ENCODE measurements around the gene FAM110D. TPM values are rescaled to one million over a fixed set of nuclear protein-coding genes. Genes with fewer than 3 reads are reported as not detected.

Gene FAM110D
- total and polyA plus RNA-seq, 10 of the 15 experiments (the other 5 are each of a cell fraction or from before 2014, with no cell fraction given), result 0.06 TPM; not detected in 9

DNA sequence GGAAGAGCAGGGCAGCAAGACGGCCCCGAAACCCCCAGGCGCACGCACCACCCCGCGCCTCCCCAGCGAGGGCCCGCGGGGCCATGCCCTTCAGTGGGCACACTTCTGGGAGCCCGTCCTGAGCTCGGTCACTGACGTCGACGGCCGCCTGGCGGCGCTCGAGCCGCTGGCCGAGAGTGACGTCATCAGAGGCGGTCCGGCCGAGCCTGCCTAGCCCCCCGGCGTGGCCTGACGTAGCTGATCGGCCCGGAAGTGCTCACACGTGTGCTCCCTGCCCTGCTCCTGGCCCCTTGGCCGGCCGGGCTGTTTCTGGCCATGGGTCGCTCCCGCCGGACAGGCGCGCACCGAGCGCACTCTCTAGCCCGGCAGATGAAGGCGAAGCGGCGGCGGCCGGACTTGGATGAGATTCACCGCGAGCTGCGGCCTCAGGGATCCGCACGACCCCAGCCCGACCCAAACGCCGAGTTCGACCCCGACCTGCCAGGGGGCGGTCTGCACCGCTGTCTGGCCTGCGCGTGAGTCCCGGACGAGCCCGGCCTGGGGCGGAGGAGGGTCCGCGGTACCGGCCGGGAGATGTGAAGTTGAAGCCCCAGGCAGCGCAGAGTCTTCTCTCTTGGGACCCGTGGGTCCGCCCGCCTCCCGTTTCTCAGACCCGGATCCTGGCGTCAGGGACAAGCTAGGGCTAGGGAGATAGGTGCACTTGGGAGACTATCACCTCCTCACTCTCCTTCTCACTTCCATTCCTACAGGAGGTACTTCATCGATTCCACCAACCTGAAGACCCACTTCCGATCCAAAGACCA, 11.0 kb downstream of the FAM110D start, which contains the start of gene ZNF593 (continued):
- TF ChIP-seq CEBPB (IDR thresholded peaks at IDR 0.05; ENCODE audit: borderline replicate concordance in 1 of 2, low read depth in 2 of 2, low read length in 2 of 2), result no peak
- TF ChIP-seq SMAD5 (IDR thresholded peaks at IDR 0.05; ENCODE audit: low read depth), result peak; percentile 45; the same call in 1 of the 2 replicates
- TF ChIP-seq NBN (IDR thresholded peaks at IDR 0.05), result peak; percentile 100
- peak; percentile 56; the same call in 1 of the 2 replicates for TF ChIP-seq IRF4 (IDR thresholded peaks at IDR 0.05; ENCODE audit: low read depth, low read length)
- TF ChIP-seq, protein P1, sequence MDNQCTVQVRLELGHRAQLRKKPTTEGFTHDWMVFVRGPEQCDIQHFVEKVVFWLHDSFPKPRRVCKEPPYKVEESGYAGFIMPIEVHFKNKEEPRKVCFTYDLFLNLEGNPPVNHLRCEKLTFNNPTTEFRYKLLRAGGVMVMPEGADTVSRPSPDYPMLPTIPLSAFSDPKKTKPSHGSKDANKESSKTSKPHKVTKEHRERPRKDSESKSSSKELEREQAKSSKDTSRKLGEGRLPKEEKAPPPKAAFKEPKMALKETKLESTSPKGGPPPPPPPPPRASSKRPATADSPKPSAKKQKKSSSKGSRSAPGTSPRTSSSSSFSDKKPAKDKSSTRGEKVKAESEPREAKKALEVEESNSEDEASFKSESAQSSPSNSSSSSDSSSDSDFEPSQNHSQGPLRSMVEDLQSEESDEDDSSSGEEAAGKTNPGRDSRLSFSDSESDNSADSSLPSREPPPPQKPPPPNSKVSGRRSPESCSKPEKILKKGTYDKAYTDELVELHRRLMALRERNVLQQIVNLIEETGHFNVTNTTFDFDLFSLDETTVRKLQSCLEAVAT (IDR thresholded peaks at IDR 0.05), result no peak
- peak; percentile 70 for TF ChIP-seq GABPA (IDR thresholded peaks at IDR 0.05; ENCODE audit: low read depth)
- peak; percentile 73 for TF ChIP-seq DPF2 (IDR thresholded peaks at IDR 0.05)
- TF ChIP-seq, protein P2, sequence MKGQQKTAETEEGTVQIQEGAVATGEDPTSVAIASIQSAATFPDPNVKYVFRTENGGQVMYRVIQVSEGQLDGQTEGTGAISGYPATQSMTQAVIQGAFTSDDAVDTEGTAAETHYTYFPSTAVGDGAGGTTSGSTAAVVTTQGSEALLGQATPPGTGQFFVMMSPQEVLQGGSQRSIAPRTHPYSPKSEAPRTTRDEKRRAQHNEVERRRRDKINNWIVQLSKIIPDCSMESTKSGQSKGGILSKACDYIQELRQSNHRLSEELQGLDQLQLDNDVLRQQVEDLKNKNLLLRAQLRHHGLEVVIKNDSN (IDR thresholded peaks at IDR 0.05; ENCODE audit: borderline replicate concordance, extremely low read length, insufficient read depth, low read depth, low read length), result peak; percentile 50
- TF ChIP-seq BRCA1 (IDR thresholded peaks at IDR 0.05; ENCODE audit: low read depth, low read length), result peak; percentile 66; the same call in 1 of the 2 replicates
- peak; percentile 79 for TF ChIP-seq YY1 (IDR thresholded peaks at IDR 0.05; ENCODE audit: low read depth, low read length)
- TF ChIP-seq, protein P3, sequence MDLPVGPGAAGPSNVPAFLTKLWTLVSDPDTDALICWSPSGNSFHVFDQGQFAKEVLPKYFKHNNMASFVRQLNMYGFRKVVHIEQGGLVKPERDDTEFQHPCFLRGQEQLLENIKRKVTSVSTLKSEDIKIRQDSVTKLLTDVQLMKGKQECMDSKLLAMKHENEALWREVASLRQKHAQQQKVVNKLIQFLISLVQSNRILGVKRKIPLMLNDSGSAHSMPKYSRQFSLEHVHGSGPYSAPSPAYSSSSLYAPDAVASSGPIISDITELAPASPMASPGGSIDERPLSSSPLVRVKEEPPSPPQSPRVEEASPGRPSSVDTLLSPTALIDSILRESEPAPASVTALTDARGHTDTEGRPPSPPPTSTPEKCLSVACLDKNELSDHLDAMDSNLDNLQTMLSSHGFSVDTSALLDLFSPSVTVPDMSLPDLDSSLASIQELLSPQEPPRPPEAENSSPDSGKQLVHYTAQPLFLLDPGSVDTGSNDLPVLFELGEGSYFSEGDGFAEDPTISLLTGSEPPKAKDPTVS (IDR thresholded peaks at IDR 0.05; ENCODE audit: low read depth, low read length), result no peak
- no peak for TF ChIP-seq SUPT20H (IDR thresholded peaks at IDR 0.05; ENCODE audit: borderline replicate concordance, control insufficient read depth, low read depth, low read length)
- TF ChIP-seq ZSCAN29 (IDR thresholded peaks at IDR 0.05), result no peak
- TF ChIP-seq, protein P4, sequence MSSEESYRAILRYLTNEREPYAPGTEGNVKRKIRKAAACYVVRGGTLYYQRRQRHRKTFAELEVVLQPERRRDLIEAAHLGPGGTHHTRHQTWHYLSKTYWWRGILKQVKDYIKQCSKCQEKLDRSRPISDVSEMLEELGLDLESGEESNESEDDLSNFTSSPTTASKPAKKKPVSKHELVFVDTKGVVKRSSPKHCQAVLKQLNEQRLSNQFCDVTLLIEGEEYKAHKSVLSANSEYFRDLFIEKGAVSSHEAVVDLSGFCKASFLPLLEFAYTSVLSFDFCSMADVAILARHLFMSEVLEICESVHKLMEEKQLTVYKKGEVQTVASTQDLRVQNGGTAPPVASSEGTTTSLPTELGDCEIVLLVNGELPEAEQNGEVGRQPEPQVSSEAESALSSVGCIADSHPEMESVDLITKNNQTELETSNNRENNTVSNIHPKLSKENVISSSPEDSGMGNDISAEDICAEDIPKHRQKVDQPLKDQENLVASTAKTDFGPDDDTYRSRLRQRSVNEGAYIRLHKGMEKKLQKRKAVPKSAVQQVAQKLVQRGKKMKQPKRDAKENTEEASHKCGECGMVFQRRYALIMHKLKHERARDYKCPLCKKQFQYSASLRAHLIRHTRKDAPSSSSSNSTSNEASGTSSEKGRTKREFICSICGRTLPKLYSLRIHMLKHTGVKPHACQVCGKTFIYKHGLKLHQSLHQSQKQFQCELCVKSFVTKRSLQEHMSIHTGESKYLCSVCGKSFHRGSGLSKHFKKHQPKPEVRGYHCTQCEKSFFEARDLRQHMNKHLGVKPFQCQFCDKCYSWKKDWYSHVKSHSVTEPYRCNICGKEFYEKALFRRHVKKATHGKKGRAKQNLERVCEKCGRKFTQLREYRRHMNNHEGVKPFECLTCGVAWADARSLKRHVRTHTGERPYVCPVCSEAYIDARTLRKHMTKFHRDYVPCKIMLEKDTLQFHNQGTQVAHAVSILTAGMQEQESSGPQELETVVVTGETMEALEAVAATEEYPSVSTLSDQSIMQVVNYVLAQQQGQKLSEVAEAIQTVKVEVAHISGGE (CRISPR knock-in tag; IDR thresholded peaks at IDR 0.05), result no peak
- TF ChIP-seq MEF2B (IDR thresholded peaks at IDR 0.05; ENCODE audit: partially characterized antibody, poor library complexity, severe bottlenecking), result peak; percentile 44
- no peak for TF ChIP-seq NFYA (IDR thresholded peaks at IDR 0.05; ENCODE audit: borderline replicate concordance, low read depth, low read length)
- TF ChIP-seq WRNIP1 (IDR thresholded peaks at IDR 0.05; ENCODE audit: borderline replicate concordance, low read depth, low read length), result no peak
- TF ChIP-seq NFIC (IDR thresholded peaks at IDR 0.05; ENCODE audit: low read depth, low read length), result no peak
- TF ChIP-seq, protein P5, sequence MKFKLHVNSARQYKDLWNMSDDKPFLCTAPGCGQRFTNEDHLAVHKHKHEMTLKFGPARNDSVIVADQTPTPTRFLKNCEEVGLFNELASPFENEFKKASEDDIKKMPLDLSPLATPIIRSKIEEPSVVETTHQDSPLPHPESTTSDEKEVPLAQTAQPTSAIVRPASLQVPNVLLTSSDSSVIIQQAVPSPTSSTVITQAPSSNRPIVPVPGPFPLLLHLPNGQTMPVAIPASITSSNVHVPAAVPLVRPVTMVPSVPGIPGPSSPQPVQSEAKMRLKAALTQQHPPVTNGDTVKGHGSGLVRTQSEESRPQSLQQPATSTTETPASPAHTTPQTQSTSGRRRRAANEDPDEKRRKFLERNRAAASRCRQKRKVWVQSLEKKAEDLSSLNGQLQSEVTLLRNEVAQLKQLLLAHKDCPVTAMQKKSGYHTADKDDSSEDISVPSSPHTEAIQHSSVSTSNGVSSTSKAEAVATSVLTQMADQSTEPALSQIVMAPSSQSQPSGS (IDR thresholded peaks at IDR 0.05; ENCODE audit: low read length), result peak; percentile 68; the same call in 1 of the 2 replicates
